ENCODE results near the gene PLCB4.

The PLCB4 gene

GRCh38 chr20:9509246-9509645 lies 440.4 kb downstream of the PLCB4 start:
- no peak for DNase-seq (ENCODE audit: low spot score)
- TF ChIP-seq CTCF (IDR thresholded peaks at IDR 0.05; ENCODE audit: extremely low read depth, insufficient read depth, missing control alignments) = no peak
- in situ Hi-C loops (cut with MboI; ENCODE audit: low pct_unique_long_range_greater_than_20kb, low sequenced_read_pairs, unreplicated experiment) = no loop called here

- no peak for TF ChIP-seq CTCF (IDR thresholded peaks at IDR 0.05; ENCODE audit: extremely low read depth, insufficient read depth, missing control alignments)
- DNase-seq (ENCODE audit: low spot score) = no peak
- in situ Hi-C loops (cut with MboI; ENCODE audit: low pct_unique_long_range_greater_than_20kb, low sequenced_read_pairs, unreplicated experiment) = loop anchor here (10.0 kb wide), 1 partner anchor 94 kb away; no protein-coding TSS in a partner anchor
Observed at GRCh38 chr20:9510911-9511310, 442.0 kb downstream of the PLCB4 start.

GRCh38 chr20:9514072-9514460 lies 445.2 kb downstream of the PLCB4 start:
- in situ Hi-C loops (cut with MboI; ENCODE audit: low pct_unique_long_range_greater_than_20kb, low sequenced_read_pairs, unreplicated experiment) = loop anchor here (10.0 kb wide), 1 partner anchor 91 kb away; no protein-coding TSS in a partner anchor
- DNase-seq (ENCODE audit: low spot score) = no peak
- no peak for TF ChIP-seq CTCF (IDR thresholded peaks at IDR 0.05; ENCODE audit: extremely low read depth, insufficient read depth, missing control alignments)

GRCh38 chr20:9514461-9515213 lies 445.8 kb downstream of the PLCB4 start, which contains the start of gene LAMP5:
TSS of gene LAMP5 (plus strand) at chr20:9514590. CDS start at chr20:9514853, 263 bp downstream.
- in situ Hi-C loops (cut with MboI; ENCODE audit: low pct_unique_long_range_greater_than_20kb, low sequenced_read_pairs, unreplicated experiment) = loop anchor here (10.0 kb wide), 1 partner anchor 90 kb away; no protein-coding TSS in a partner anchor
- TF ChIP-seq CTCF (IDR thresholded peaks at IDR 0.05; ENCODE audit: extremely low read depth, insufficient read depth, missing control alignments) = no peak
- no peak for DNase-seq (ENCODE audit: low spot score)

GRCh38 chr20:9515214-9515585 lies 446.3 kb downstream of the PLCB4 start:
- in situ Hi-C loops (cut with MboI; ENCODE audit: low pct_unique_long_range_greater_than_20kb, low sequenced_read_pairs, unreplicated experiment) = loop anchor here (10.0 kb wide), 1 partner anchor 90 kb away; no protein-coding TSS in a partner anchor

GRCh38 chr20:9515741-9516233 lies 446.9 kb downstream of the PLCB4 start:
- in situ Hi-C loops (cut with MboI; ENCODE audit: low pct_unique_long_range_greater_than_20kb, low sequenced_read_pairs, unreplicated experiment) = loop anchor here (10.0 kb wide), 1 partner anchor 89 kb away; no protein-coding TSS in a partner anchor
- TF ChIP-seq CTCF (IDR thresholded peaks at IDR 0.05; ENCODE audit: extremely low read depth, insufficient read depth, missing control alignments) = no peak
- no peak for DNase-seq (ENCODE audit: low spot score)

More at GRCh38 chr20:9515214-9515585, 446.3 kb downstream of the PLCB4 start:
- no peak for DNase-seq (ENCODE audit: low spot score)
- TF ChIP-seq CTCF (IDR thresholded peaks at IDR 0.05; ENCODE audit: extremely low read depth, insufficient read depth, missing control alignments) = no peak

All from GM13977 (cell line).